Body of pancreas (tissue), 4 donors: Measurements from ENCODE around the gene DOCK2. TPM values are rescaled to one million over a fixed set of nuclear protein-coding genes. Genes with fewer than 3 reads are reported as not detected.
A peak's percentile ranks its signal among the peaks of the same experiment; 100 is the strongest.

ENCODE experiments used
- ATAC-seq: fragments of 150-250 bp; one replicate; pipeline ENCODE4 v1.9.1; 2016
- DNase-seq, 4 donors: peaks; one replicate each; pipeline ENCODE4 v3.0.0-alpha.2; 2019
- H3K27ac ChIP-seq, 4 donors: fragments of 200-600 bp; sonication (generic); 1 replicate in 3 of 4; 2 replicates in 1 of 4; pipeline versions ENCODE4 v1.5.1 to v1.6.1; 2016 to 2019; ENCODE audit warnings: mild to moderate bottlenecking in 1 of 4, mixed read lengths in 1 of 4, moderate library complexity in 1 of 4
- H3K27me3 ChIP-seq, 2 donors: fragments of 200-600 bp; sonication (generic); one replicate each; pipeline ENCODE4 v1.6.0; 2016; ENCODE audit warnings: mild to moderate bottlenecking in 1 of 2
- H3K36me3 ChIP-seq, 2 donors: fragments of 200-600 bp; sonication (generic); replicated peaks in 1 of 2; 2 replicates each; pipeline ENCODE4 v1.5.1; 2016; ENCODE audit warnings: low read depth in 2 of 2; ENCODE audit not compliant: insufficient read depth in 1 of 2
- H3K4me1 ChIP-seq: fragments of 200-600 bp; sonication (generic); one replicate; pipeline ENCODE4 v1.6.0; 2016
- H3K4me3 ChIP-seq, 2 donors: fragments of 200-600 bp; sonication (generic); 1 replicate in 1 of 2; 2 replicates in 1 of 2; pipeline ENCODE4 v1.5.1; 2016 to 2019
- H3K9me3 ChIP-seq, 3 donors: fragments of 200-600 bp; sonication (generic); 1 replicate in 2 of 3; 2 replicates in 1 of 3; pipeline ENCODE4 v1.5.1; 2016
- CTCF ChIP-seq, 7 experiments: fragments of 450-650 bp in 4 of 7; fragments of 200-600 bp in 3 of 7; sonication (generic) in 3 of 7; IDR thresholded peaks; one replicate each; pipeline ENCODE4 v1.5.1; 2016 to 2019; ENCODE audit warnings: antibody characterized with exemption in 7 of 7
- POLR2A ChIP-seq, 3 donors: fragments of 450-650 bp; IDR thresholded peaks; one replicate each; pipeline ENCODE4 v1.6.1; 2016; ENCODE audit warnings: antibody characterized with exemption in 3 of 3, mild to moderate bottlenecking in 2 of 3
- WGBS, 2 donors: methylation state at CpG; one replicate each; pipeline ENCODE4 v1.1.5; 2017; 5-methylcytosine and 5-hydroxymethylcytosine counted together
- intact Hi-C: fragments of 100-400 bp; cut with DNase I; formaldehyde crosslinking; loops from one replicate; pipeline ENCODE4 v1.15.1; 2023
- total RNA-seq, 2 donors: library from RNA; depleted of rRNA; stranded (reverse); fragments of >200 nt; gene quantifications; one replicate each; pipeline ENCODE4 v1.1.0, GENCODE V29; 2016

DOCK2 gene
- total RNA-seq, 2 donors from 2014 or later, result 3.1 to 7.6 TPM

- Histone ChIP-seq H3K27ac (no peak overlapping the region), H3K4me1 (no peaks in the 10 kb centered on the region), H3K36me3 (no peaks in the 10 kb centered on the region), H3K4me3 (no peak overlapping the region), H3K27me3 (no peaks in the 10 kb centered on the region), H3K9me3 (no peaks in the 10 kb centered on the region)
- intact Hi-C loops, result no loop called here
- no peak for TF ChIP-seq POLR2A (IDR thresholded peaks at IDR 0.05)
- no peak for TF ChIP-seq CTCF (IDR thresholded peaks at IDR 0.05)
- ATAC-seq (no peak), DNase-seq (no peak)
- WGBS, 2 donors, result 60 to 75% methylated on average over 2 of the region's 2 CpGs
Measured at GRCh38 chr5:169867347-169867746, 230.3 kb downstream of the DOCK2 start.

GRCh38 chr5:169869066-169869465 lies 232.0 kb downstream of the DOCK2 start:
- no peak for DNase-seq
- no peak for ATAC-seq
- WGBS, 2 donors, result 66 to 70% methylated on average over 3 of the region's 3 CpGs
- H3K27ac ChIP-seq, result no peak overlapping the region
- H3K27me3 ChIP-seq, result no peaks in the 10 kb centered on the region
- no peak overlapping the region for H3K4me3 ChIP-seq
- H3K9me3 ChIP-seq, result no peaks in the 10 kb centered on the region
- H3K4me1 ChIP-seq, result no peaks in the 10 kb centered on the region
- intact Hi-C loops, result no loop called here
- no peaks in the 10 kb centered on the region for H3K36me3 ChIP-seq
- TF ChIP-seq POLR2A (IDR thresholded peaks at IDR 0.05), result no peak
- no peak for TF ChIP-seq CTCF (IDR thresholded peaks at IDR 0.05)

- no peak for ATAC-seq
- TF ChIP-seq CTCF (IDR thresholded peaks at IDR 0.05), result no peak
- no peak for TF ChIP-seq POLR2A (IDR thresholded peaks at IDR 0.05)
- H3K4me1 ChIP-seq, result no peaks in the 10 kb centered on the region
Measured at GRCh38 chr5:169870211-169870610, 233.1 kb downstream of the DOCK2 start.

GRCh38 chr5:169871826-169872490 lies 234.9 kb downstream of the DOCK2 start:
- H3K4me1 ChIP-seq, result no peaks in the 10 kb centered on the region
- intact Hi-C loops, result no loop called here
- no peaks in the 10 kb centered on the region for H3K9me3 ChIP-seq
- no peak for DNase-seq
- H3K36me3 ChIP-seq, result no peaks in the 10 kb centered on the region
- no peaks in the 10 kb centered on the region for H3K27me3 ChIP-seq
- no peak overlapping the region for H3K4me3 ChIP-seq
- 79 to 83% methylated on average over 5 of the region's 5 CpGs for WGBS, 2 donors
- ATAC-seq, result no peak
- H3K27ac ChIP-seq, result no peak overlapping the region
- TF ChIP-seq CTCF (IDR thresholded peaks at IDR 0.05), result no peak
- no peak for TF ChIP-seq POLR2A (IDR thresholded peaks at IDR 0.05)

More at GRCh38 chr5:169870211-169870610, 233.1 kb downstream of the DOCK2 start:
- H3K27me3 ChIP-seq, result no peaks in the 10 kb centered on the region
- H3K36me3 ChIP-seq, result no peaks in the 10 kb centered on the region
- H3K27ac ChIP-seq, result no peak overlapping the region
- no peak for DNase-seq
- no peaks in the 10 kb centered on the region for H3K9me3 ChIP-seq
- 44 to 46% methylated on average over 2 of the region's 2 CpGs for WGBS, 2 donors
- no peak overlapping the region for H3K4me3 ChIP-seq
- intact Hi-C loops, result no loop called here

GRCh38 chr5:169873642-169874041 lies 236.6 kb downstream of the DOCK2 start:
- intact Hi-C loops, result no loop called here
- 58 to 59% methylated on average over 5 of the region's 5 CpGs for WGBS, 2 donors
- Histone ChIP-seq H3K4me3 (no peak overlapping the region), H3K9me3 (no peaks in the 10 kb centered on the region), H3K27me3 (no peaks in the 10 kb centered on the region), H3K27ac (no peak overlapping the region), H3K36me3 (no peaks in the 10 kb centered on the region), H3K4me1 (no peaks in the 10 kb centered on the region)
- DNase-seq, result peak in 2 of 4 donors; percentile 19 to 40
- no peak for TF ChIP-seq POLR2A (IDR thresholded peaks at IDR 0.05)
- no peak for TF ChIP-seq CTCF (IDR thresholded peaks at IDR 0.05)
- no peak for ATAC-seq
